Osteoblast (primary cell): ENCODE results near the gene SDF2L1. TPM values are rescaled to one million over a fixed set of nuclear protein-coding genes. Genes with fewer than 3 reads are reported as not detected.

Experiments used
- DNase-seq: peaks from one replicate; pipeline ENCODE4 v3.0.0; 2011; ENCODE audit warnings: low spot score, mixed read lengths; ENCODE audit not compliant: insufficient read length; ENCODE audit errors: missing footprints
- H2AFZ ChIP-seq: 2 replicates; pipeline ENCODE4 v1.6.0; 2011; ENCODE audit warnings: mild to moderate bottlenecking, low read length
- H3K27ac ChIP-seq: 2 replicates; pipeline ENCODE4 v1.5.1; 2011; ENCODE audit warnings: mild to moderate bottlenecking, low read depth, low read length, moderate library complexity
- H3K27me3 ChIP-seq: 2 replicates; pipeline ENCODE4 v1.6.0; 2012; ENCODE audit warnings: mild to moderate bottlenecking, control low read depth, inconsistent platforms, low read length, moderate library complexity; ENCODE audit not compliant: insufficient read depth
- H3K36me3 ChIP-seq: 2 replicates; pipeline ENCODE4 v1.5.1; 2011; ENCODE audit warnings: mild to moderate bottlenecking, low read length, control low read depth, moderate library complexity; ENCODE audit not compliant: insufficient read depth
- H3K4me1 ChIP-seq: 2 replicates; pipeline ENCODE4 v1.5.1; 2011; ENCODE audit warnings: mild to moderate bottlenecking, low read length, control low read depth, moderate library complexity; ENCODE audit not compliant: insufficient read depth
- H3K4me2 ChIP-seq: 2 replicates; pipeline ENCODE4 v1.6.0; 2011; ENCODE audit warnings: mild to moderate bottlenecking, low read length; ENCODE audit not compliant: insufficient read depth
- H3K4me3 ChIP-seq: fragments of 200-600 bp; sonication (generic); 3 replicates; pipeline ENCODE4 v1.5.1; 2012; ENCODE audit warnings: mild to moderate bottlenecking, low read length, inconsistent platforms; ENCODE audit not compliant: insufficient read depth
- H3K79me2 ChIP-seq: 2 replicates; pipeline ENCODE4 v1.6.0; 2012; ENCODE audit warnings: mild to moderate bottlenecking, low read length, control low read depth, inconsistent platforms; ENCODE audit not compliant: insufficient read depth
- H3K9me3 ChIP-seq: 2 replicates; pipeline ENCODE4 v1.5.1; 2011; ENCODE audit warnings: low read depth, low read length, control low read depth
- H4K20me1 ChIP-seq: 2 replicates; pipeline ENCODE4 v1.6.0; 2012; ENCODE audit warnings: mild to moderate bottlenecking, low read length, control low read depth; ENCODE audit not compliant: insufficient read depth
- CTCF ChIP-seq: IDR thresholded peaks from 2 replicates; pipeline ENCODE4 v1.5.1; 2011; ENCODE audit warnings: mild to moderate bottlenecking, low read depth, low read length, moderate library complexity; ENCODE audit errors: extremely low read depth
- total RNA-seq: library from RNA; depleted of rRNA; stranded (reverse); fragments of >200 nt; gene quantifications from 2 replicates; pipeline ENCODE4 v1.2.3, GENCODE V29; 2012

Gene SDF2L1
- total RNA-seq, 1 donor: 10.5 TPM

GRCh38 chr22:21621025-21621424 is 21.1 kb upstream of the SDF2L1 start:
- peaks cover 86% of the 10 kb centered on the region for H3K79me2 ChIP-seq
- peaks cover 5% of the 10 kb centered on the region for H3K4me1 ChIP-seq
- no peak for TF ChIP-seq CTCF
- H3K27ac ChIP-seq: no peak overlapping the region
- no peak overlapping the region for H2AFZ ChIP-seq
- peaks cover 23% of the 10 kb centered on the region for H3K36me3 ChIP-seq
- DNase-seq: no peak
- H3K9me3 ChIP-seq: no peaks in the 10 kb centered on the region
- no peak overlapping the region for H3K4me3 ChIP-seq
- H4K20me1 ChIP-seq: peaks cover 64% of the 10 kb centered on the region
- H3K27me3 ChIP-seq: no peaks in the 10 kb centered on the region
- H3K4me2 ChIP-seq: no peak overlapping the region

GRCh38 chr22:21622011-21622918 is 19.8 kb upstream of the SDF2L1 start:
- Histone ChIP-seq H3K27me3 (no peaks in the 10 kb centered on the region), H3K79me2 (peaks cover 84% of the 10 kb centered on the region), H3K36me3 (peaks cover 26% of the 10 kb centered on the region), H3K9me3 (no peaks in the 10 kb centered on the region), H3K4me3 (no peak overlapping the region), H2AFZ (no peak overlapping the region), H3K4me2 (no peak overlapping the region), H4K20me1 (peaks cover 70% of the 10 kb centered on the region), H3K27ac (no peak overlapping the region), H3K4me1 (peaks cover 5% of the 10 kb centered on the region)
- TF ChIP-seq CTCF: no peak
- DNase-seq: peak; percentile 69

DNA sequence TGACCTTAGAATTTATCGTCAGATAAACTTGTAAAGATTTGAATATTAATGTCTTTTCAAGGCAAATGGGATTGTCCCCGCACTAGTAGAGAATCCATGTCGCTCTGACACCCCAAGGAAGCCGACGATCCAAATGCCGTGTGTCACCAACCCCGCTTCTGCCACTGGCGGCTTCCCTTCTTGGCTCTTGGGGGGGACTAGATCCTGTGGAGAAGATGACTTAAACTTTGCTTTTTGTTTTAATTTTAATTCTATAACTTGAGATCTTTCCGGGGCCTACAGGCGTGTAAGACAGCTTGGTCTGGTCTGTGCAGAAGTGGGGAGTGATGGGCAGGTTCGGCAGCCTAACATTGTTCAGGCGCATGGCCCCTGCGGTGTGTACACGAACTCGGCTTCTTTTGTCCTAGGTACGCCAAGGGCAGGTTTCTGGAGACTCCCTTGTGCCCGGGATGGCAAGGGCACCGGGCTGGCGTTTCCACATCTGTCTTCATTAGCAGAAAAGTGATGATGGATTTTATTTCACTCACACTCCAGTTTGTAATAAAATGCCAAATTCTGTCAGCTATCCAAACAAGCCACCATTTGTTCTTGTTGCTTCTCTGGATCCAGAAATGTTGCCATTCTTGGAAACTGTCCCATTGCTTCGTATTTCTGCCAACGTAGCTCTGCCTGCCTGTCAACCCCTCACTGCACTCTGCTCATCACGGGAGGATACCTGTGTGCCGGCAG is 19.0 kb upstream of the SDF2L1 start:
- Histone ChIP-seq H3K4me2 (no peak overlapping the region), H3K36me3 (peaks cover 26% of the 10 kb centered on the region), H3K27ac (no peak overlapping the region), H3K4me3 (no peak overlapping the region), H3K9me3 (no peaks in the 10 kb centered on the region), H3K79me2 (peaks cover 79% of the 10 kb centered on the region), H3K4me1 (peaks cover 5% of the 10 kb centered on the region), H4K20me1 (peaks cover 69% of the 10 kb centered on the region), H3K27me3 (no peaks in the 10 kb centered on the region), H2AFZ (no peak overlapping the region)
- DNase-seq: no peak
- TF ChIP-seq CTCF: no peak

- no peak overlapping the region for H2AFZ ChIP-seq
- DNase-seq: no peak
- no peaks in the 10 kb centered on the region for H3K9me3 ChIP-seq
- peaks cover 26% of the 10 kb centered on the region for H3K36me3 ChIP-seq
- H4K20me1 ChIP-seq: peaks cover 71% of the 10 kb centered on the region
- H3K79me2 ChIP-seq: peaks cover 80% of the 10 kb centered on the region
- H3K4me2 ChIP-seq: no peak overlapping the region
- H3K4me3 ChIP-seq: no peak overlapping the region
- no peak for TF ChIP-seq CTCF
- H3K27me3 ChIP-seq: no peaks in the 10 kb centered on the region
- peak overlapping the region; percentile 37 for H3K27ac ChIP-seq
- peaks cover 5% of the 10 kb centered on the region for H3K4me1 ChIP-seq
Measured at GRCh38 chr22:21623648-21623970, 18.5 kb upstream of the SDF2L1 start.
